H1 (cell line): ENCODE measurements around the gene GRXCR1.

Source experiments
- ASH2L ChIP-seq: fragments of 200-600, 300-600 bp; sonication (generic); IDR thresholded peaks from one replicate; pipeline ENCODE4 v1.7.1; 2017; ENCODE audit warnings: low read length
- CTCF ChIP-seq, 3 experiments: IDR thresholded peaks; 1 replicate in 2 of 3; 2 replicates in 1 of 3; pipeline versions ENCODE4 v1.5.1 to v1.6.1; 2011; ENCODE audit warnings: low read length in 3 of 3, mild to moderate bottlenecking in 3 of 3, inconsistent platforms in 2 of 3, low read depth in 1 of 3, moderate library complexity in 1 of 3; ENCODE audit not compliant: insufficient read depth in 1 of 3; ENCODE audit errors: control extremely low read depth in 1 of 3
- EGR1 ChIP-seq: IDR thresholded peaks from 2 replicates; pipeline ENCODE4 v1.6.1; 2011; ENCODE audit warnings: low read depth, low read length, borderline replicate concordance
- GABPA ChIP-seq: IDR thresholded peaks from 2 replicates; pipeline ENCODE4 v1.6.1; 2011; ENCODE audit warnings: mild to moderate bottlenecking, low read length, moderate library complexity, borderline replicate concordance; ENCODE audit not compliant: insufficient read depth
- HDAC2 ChIP-seq, 2 experiments: fragments of 300-600 bp in 1 of 2; sonication (generic) in 1 of 2; IDR thresholded peaks; 2 replicates each; pipeline ENCODE4 v1.6.1; 2011 to 2012; ENCODE audit warnings: low read depth in 2 of 2, low read length in 2 of 2, mild to moderate bottlenecking in 2 of 2, moderate library complexity in 2 of 2, borderline replicate concordance in 1 of 2, inconsistent platforms in 1 of 2
- JUND ChIP-seq: IDR thresholded peaks from 2 replicates; pipeline ENCODE4 v1.6.1; 2011; ENCODE audit warnings: mild to moderate bottlenecking, improper control_type of control experiment, low read length
- MAX ChIP-seq: IDR thresholded peaks from 2 replicates; pipeline ENCODE4 v1.6.1; 2012; ENCODE audit warnings: inconsistent platforms
- TAF1 ChIP-seq: IDR thresholded peaks from 2 replicates; pipeline ENCODE4 v1.6.1; 2011; ENCODE audit warnings: mild to moderate bottlenecking, low read depth, low read length
- TAF7 ChIP-seq: optimal IDR thresholded peaks from 2 replicates; pipeline ENCODE3; 2011; ENCODE audit warnings: low read depth, mild to moderate bottlenecking, inconsistent platforms, low read length, moderate library complexity, borderline replicate concordance
- TCF12 ChIP-seq: IDR thresholded peaks from 2 replicates; pipeline ENCODE4 v1.6.1; 2011; ENCODE audit warnings: low read depth, mild to moderate bottlenecking, low read length
- USF2 ChIP-seq: IDR thresholded peaks from 2 replicates; pipeline ENCODE4 v1.6.1; 2011; ENCODE audit warnings: low read length, improper control_type of control experiment

- TF ChIP-seq TCF12 (no peak), CTCF (IDR thresholded peaks at IDR 0.05; ENCODE audit: control extremely low read depth in 1 of 3, insufficient read depth in 1 of 3, low read depth in 1 of 3, low read length in 3 of 3) (no peak), ASH2L (no peak), TAF7 (no peak), TAF1 (no peak), GABPA (no peak), USF2 (no peak), MAX (no peak), EGR1 (no peak), JUND (no peak), HDAC2 (IDR thresholded peaks at IDR 0.05; ENCODE audit: borderline replicate concordance in 1 of 2, low read depth in 2 of 2, low read length in 2 of 2) (no peak)
Measured at GRCh38 chr4:42878863-42879262, 13.7 kb upstream of the GRXCR1 start.
